ENCODE measurements around the gene CYB5R2. TPM values are rescaled to one million over a fixed set of nuclear protein-coding genes. Genes with fewer than 3 reads are reported as not detected.

CYB5R2 gene
- polyA plus RNA-seq, 1 donor (not counting 4 experiments of a cell fraction or from before 2014, with no cell fraction given): 24.7 TPM

DNA sequence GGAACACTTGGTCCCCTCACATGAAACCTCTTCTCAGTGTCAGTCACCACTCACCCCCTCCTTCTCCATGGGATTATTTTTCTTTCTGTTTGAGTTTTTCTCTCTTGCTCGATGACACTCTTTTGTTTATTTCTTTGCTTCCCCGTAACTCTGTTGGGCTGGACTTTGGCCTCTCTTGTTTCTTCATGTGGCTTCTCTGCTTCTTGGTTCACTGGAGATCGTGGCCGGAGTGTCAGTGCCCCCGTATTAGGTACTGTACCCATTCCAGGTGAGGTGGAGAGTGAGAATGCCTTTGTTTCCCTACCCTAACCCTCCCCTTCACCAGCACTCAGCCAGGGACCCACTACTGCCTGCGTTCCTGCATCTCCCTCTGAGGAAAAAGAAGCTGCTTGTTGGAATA, 32.5 kb downstream of the CYB5R2 start:
- Histone ChIP-seq H4K20me1 (ENCODE audit: control insufficient read depth, extremely low read depth, insufficient read depth, low read length) (no peaks in the 10 kb centered on the region), H3K4me3 (ENCODE audit: control insufficient read depth in 2 of 3, extremely low read depth in 1 of 3, insufficient read depth in 2 of 3, low read depth in 1 of 3, low read length in 3 of 3) (no peak overlapping the region), H3K4me2 (ENCODE audit: control insufficient read depth, extremely low read depth, insufficient read depth, low read depth, low read length) (no peak overlapping the region), H3K79me2 (ENCODE audit: control insufficient read depth, insufficient read depth, low read length) (no peaks in the 10 kb centered on the region), H3K36me3 (ENCODE audit: control insufficient read depth in 2 of 2, extremely low read depth in 1 of 2, insufficient read depth in 2 of 2, low read length in 2 of 2) (no peaks in the 10 kb centered on the region), H3K4me1 (ENCODE audit: control insufficient read depth, extremely low read depth, insufficient read depth, low read length) (peaks cover 11% of the 10 kb centered on the region), H3K9me3 (ENCODE audit: control insufficient read depth, low read depth, low read length) (no peaks in the 10 kb centered on the region), H3K27ac (ENCODE audit: control insufficient read depth, insufficient read depth, low read length) (no peak overlapping the region), H3K9ac (ENCODE audit: control insufficient read depth, extremely low read depth, insufficient read depth, low read length) (no peak overlapping the region), H2AFZ (ENCODE audit: control insufficient read depth, low read length) (no peak overlapping the region), H3K27me3 (ENCODE audit: control insufficient read depth, extremely low read depth, insufficient read depth, low read length) (no peaks in the 10 kb centered on the region), H3K9me1 (ENCODE audit: control insufficient read depth, extremely low read depth, insufficient read depth, low read length) (no peaks in the 10 kb centered on the region)
- dilution Hi-C loops (cut with MboI; ENCODE audit: extremely low pct_ligation_motif_present, low sequenced_read_pairs): no loop called here
- DNase-seq (ENCODE audit: low read depth, low spot score) (no peak), FAIRE-seq (no peak)
- TF ChIP-seq, protein P1, sequence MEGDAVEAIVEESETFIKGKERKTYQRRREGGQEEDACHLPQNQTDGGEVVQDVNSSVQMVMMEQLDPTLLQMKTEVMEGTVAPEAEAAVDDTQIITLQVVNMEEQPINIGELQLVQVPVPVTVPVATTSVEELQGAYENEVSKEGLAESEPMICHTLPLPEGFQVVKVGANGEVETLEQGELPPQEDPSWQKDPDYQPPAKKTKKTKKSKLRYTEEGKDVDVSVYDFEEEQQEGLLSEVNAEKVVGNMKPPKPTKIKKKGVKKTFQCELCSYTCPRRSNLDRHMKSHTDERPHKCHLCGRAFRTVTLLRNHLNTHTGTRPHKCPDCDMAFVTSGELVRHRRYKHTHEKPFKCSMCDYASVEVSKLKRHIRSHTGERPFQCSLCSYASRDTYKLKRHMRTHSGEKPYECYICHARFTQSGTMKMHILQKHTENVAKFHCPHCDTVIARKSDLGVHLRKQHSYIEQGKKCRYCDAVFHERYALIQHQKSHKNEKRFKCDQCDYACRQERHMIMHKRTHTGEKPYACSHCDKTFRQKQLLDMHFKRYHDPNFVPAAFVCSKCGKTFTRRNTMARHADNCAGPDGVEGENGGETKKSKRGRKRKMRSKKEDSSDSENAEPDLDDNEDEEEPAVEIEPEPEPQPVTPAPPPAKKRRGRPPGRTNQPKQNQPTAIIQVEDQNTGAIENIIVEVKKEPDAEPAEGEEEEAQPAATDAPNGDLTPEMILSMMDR (optimal IDR thresholded peaks at IDR 0.05 in 1 of 3, IDR thresholded peaks at IDR 0.05 in 1 of 3, conservative IDR thresholded peaks at IDR 0.05 in 1 of 3; ENCODE audit: extremely low read depth in 1 of 3, insufficient read depth in 2 of 3, low read length in 3 of 3): no peak
- no peak for TF ChIP-seq EZH2 (IDR thresholded peaks at IDR 0.05; ENCODE audit: low read length)

DNA sequence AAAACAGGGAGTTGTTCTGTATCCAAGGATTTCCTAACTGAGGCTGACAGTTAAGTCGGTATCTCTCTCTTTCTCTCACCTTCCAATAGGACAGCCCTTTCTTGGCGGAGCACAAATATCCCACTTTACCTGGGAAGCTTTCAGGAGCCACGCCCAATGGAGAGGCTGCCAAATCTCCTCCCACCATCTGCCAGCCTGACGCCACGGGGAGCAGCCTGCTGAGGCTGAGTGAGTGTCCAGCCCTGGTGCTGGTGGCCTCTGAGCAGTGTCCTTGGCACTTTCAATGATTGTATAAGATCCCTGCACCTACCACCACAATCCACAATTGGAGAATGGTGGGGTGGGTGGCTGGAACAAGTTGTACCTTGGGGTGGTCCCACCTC, 33.7 kb downstream of the CYB5R2 start:
- Histone ChIP-seq H3K4me2 (ENCODE audit: control insufficient read depth, extremely low read depth, insufficient read depth, low read depth, low read length) (no peak overlapping the region), H3K27ac (ENCODE audit: control insufficient read depth, insufficient read depth, low read length) (no peak overlapping the region), H3K27me3 (ENCODE audit: control insufficient read depth, extremely low read depth, insufficient read depth, low read length) (no peaks in the 10 kb centered on the region), H2AFZ (ENCODE audit: control insufficient read depth, low read length) (no peak overlapping the region), H3K9me3 (ENCODE audit: control insufficient read depth, low read depth, low read length) (no peaks in the 10 kb centered on the region), H3K9ac (ENCODE audit: control insufficient read depth, extremely low read depth, insufficient read depth, low read length) (no peak overlapping the region), H4K20me1 (ENCODE audit: control insufficient read depth, extremely low read depth, insufficient read depth, low read length) (no peaks in the 10 kb centered on the region), H3K79me2 (ENCODE audit: control insufficient read depth, insufficient read depth, low read length) (no peaks in the 10 kb centered on the region), H3K4me1 (ENCODE audit: control insufficient read depth, extremely low read depth, insufficient read depth, low read length) (peaks cover 11% of the 10 kb centered on the region), H3K4me3 (ENCODE audit: control insufficient read depth in 2 of 3, extremely low read depth in 1 of 3, insufficient read depth in 2 of 3, low read depth in 1 of 3, low read length in 3 of 3) (no peak overlapping the region), H3K36me3 (ENCODE audit: control insufficient read depth in 2 of 2, extremely low read depth in 1 of 2, insufficient read depth in 2 of 2, low read length in 2 of 2) (no peaks in the 10 kb centered on the region), H3K9me1 (ENCODE audit: control insufficient read depth, extremely low read depth, insufficient read depth, low read length) (no peaks in the 10 kb centered on the region)
- TF ChIP-seq, protein P1 (optimal IDR thresholded peaks at IDR 0.05 in 1 of 3, IDR thresholded peaks at IDR 0.05 in 1 of 3, conservative IDR thresholded peaks at IDR 0.05 in 1 of 3; ENCODE audit: extremely low read depth in 1 of 3, insufficient read depth in 2 of 3, low read length in 3 of 3): no peak
- dilution Hi-C loops (cut with MboI; ENCODE audit: extremely low pct_ligation_motif_present, low sequenced_read_pairs): no loop called here
- FAIRE-seq: no peak
- no peak for DNase-seq (ENCODE audit: low read depth, low spot score)
